A549 (cell line): ENCODE data around the gene DYNC1H1. TPM values are rescaled to one million over a fixed set of nuclear protein-coding genes. Genes with fewer than 3 reads are reported as not detected.

Source experiments
- ATAC-seq, 2 experiments: fragments of 200-7000 bp in 1 of 2; fragments of >200 bp in 1 of 2; cut with Nextera tagmentation in 1 of 2; cut with Tn5 transposase in 1 of 2; 3 replicates each; pipeline versions ENCODE4 v1.8.0 to v1.9.1; 2018 to 2020; ENCODE audit warnings: mild to moderate bottlenecking in 1 of 2, moderate library complexity in 1 of 2
- CTCF ChIA-PET: fragments of 300-600 bp; sonication (Branson Sonifier 250); formaldehyde crosslinking; extraction: SDS; loops from one replicate; lab custom pipeline; 2021; ENCODE audit warnings: antibody characterized with exemption, inconsistent platforms; lab: Yijun Ruan, JAX
- POLR2A ChIA-PET: fragments of 350-600 bp; formaldehyde crosslinking; extraction: SDS; loops from one replicate; lab custom pipeline; 2021; ENCODE audit warnings: antibody characterized with exemption, inconsistent platforms; lab: Yijun Ruan, JAX
- DNase-seq, 2 experiments: peaks; one replicate each; pipeline versions ENCODE4 v3.0.0 to v3.0.0-alpha.2; 2011 to 2016; ENCODE audit warnings: low read depth in 1 of 2, low spot score in 1 of 2
- FAIRE-seq: peaks from 2 replicates; lab custom pipeline; 2011; peaks lifted over from hg19 to GRCh38; lab: Jason Lieb, UNC
- H3K27ac ChIP-seq, 2 experiments: fragments of >200 bp; sonication (Bioruptor Twin); formaldehyde crosslinking; 3 replicates each; pipeline ENCODE4 v1.5.1; 2016 to 2017
- H3K4me1 ChIP-seq: fragments of >200 bp; sonication (Bioruptor Twin); formaldehyde crosslinking; 3 replicates; pipeline ENCODE4 v1.6.1; 2016
- H3K4me2 ChIP-seq: fragments of >200 bp; sonication (Bioruptor Twin); formaldehyde crosslinking; 3 replicates; pipeline ENCODE4 v1.6.1; 2016
- H3K4me3 ChIP-seq: fragments of >200 bp; sonication (Bioruptor Twin); formaldehyde crosslinking; 3 replicates; pipeline ENCODE4 v1.5.1; 2016
- H3K9me3 ChIP-seq: fragments of >200 bp; sonication (Bioruptor Twin); formaldehyde crosslinking; 3 replicates; pipeline ENCODE4 v1.6.1; 2016
- ATOH8 ChIP-seq: fragments of 250-450 bp; sonication (Bioruptor Pico); IDR thresholded peaks from 2 replicates; pipeline ENCODE4 v1.5.0; 2020; ENCODE audit warnings: low read depth, mild to moderate bottlenecking, moderate library complexity
- BCL3 ChIP-seq: fragments of >200 bp; sonication (Bioruptor Twin); formaldehyde crosslinking; IDR thresholded peaks from 3 replicates; pipeline ENCODE4 v1.6.1; 2016
- CHD2 ChIP-seq: fragments of 150-350 bp; IDR thresholded peaks from 2 replicates; pipeline ENCODE4 v1.6.1; 2014; ENCODE audit warnings: low read length; ENCODE audit not compliant: partially characterized antibody
- EHF ChIP-seq: fragments of 250-450 bp; sonication (Bioruptor Pico); IDR thresholded peaks from 2 replicates; pipeline ENCODE4 v1.5.0; 2020; ENCODE audit warnings: mild to moderate bottlenecking
- EHMT2 ChIP-seq: fragments of 200-600 bp; sonication (generic); IDR thresholded peaks from 2 replicates; pipeline ENCODE4 v1.6.1; 2016; ENCODE audit warnings: antibody characterized with exemption, low read depth, mild to moderate bottlenecking, moderate library complexity
- ELK1 ChIP-seq: fragments of 150-350 bp; IDR thresholded peaks from 2 replicates; pipeline ENCODE4 v1.6.1; 2014; ENCODE audit warnings: low read depth, mild to moderate bottlenecking, low read length
- FOSL2 ChIP-seq, 2 experiments: fragments of 450-650 bp in 1 of 2; fragments of >200 bp in 1 of 2; sonication (Bioruptor Twin) in 1 of 2; formaldehyde crosslinking; IDR thresholded peaks; 2 replicates each; pipeline versions ENCODE4 v1.5.0 to v1.6.1; 2016 to 2020; ENCODE audit warnings: mild to moderate bottlenecking in 1 of 2, moderate library complexity in 1 of 2
- HDAC2 ChIP-seq: fragments of 200-600 bp; sonication (generic); IDR thresholded peaks from 2 replicates; pipeline ENCODE4 v1.6.1; 2016
- HOXA7 ChIP-seq: fragments of 250-450 bp; sonication (Bioruptor Pico); IDR thresholded peaks from 2 replicates; pipeline ENCODE4 v1.5.0; 2020; ENCODE audit warnings: mild to moderate bottlenecking, moderate library complexity
- HOXB13 ChIP-seq: fragments of 250-450 bp; sonication (Bioruptor Pico); IDR thresholded peaks from 2 replicates; pipeline ENCODE4 v1.5.0; 2020; ENCODE audit warnings: low read depth, mild to moderate bottlenecking, moderate library complexity
- JUNB ChIP-seq: fragments of >200 bp; sonication (Bioruptor Twin); formaldehyde crosslinking; IDR thresholded peaks from 2 replicates; pipeline ENCODE4 v1.6.1; 2016
- KDM1A ChIP-seq: fragments of 200-600 bp; sonication (generic); IDR thresholded peaks from 2 replicates; pipeline ENCODE4 v1.6.1; 2016; ENCODE audit warnings: low read depth, mild to moderate bottlenecking
- KDM5A ChIP-seq: fragments of 200-600 bp; sonication (generic); IDR thresholded peaks from 2 replicates; pipeline ENCODE4 v1.6.1; 2016; ENCODE audit warnings: antibody characterized with exemption, mild to moderate bottlenecking
- NPAS2 ChIP-seq: fragments of 250-450 bp; sonication (Bioruptor Pico); IDR thresholded peaks from 2 replicates; pipeline ENCODE4 v1.8.0; 2022; ENCODE audit warnings: mild to moderate bottlenecking, moderate library complexity, borderline replicate concordance
- NR3C1 ChIP-seq: fragments of >200 bp; sonication (Bioruptor Twin); formaldehyde crosslinking; IDR thresholded peaks from 3 replicates; pipeline ENCODE4 v1.6.1; 2017
- POLR2A ChIP-seq: IDR thresholded peaks from 2 replicates; pipeline ENCODE4 v1.6.1; 2012; ENCODE audit warnings: mild to moderate bottlenecking, low read length
- RCOR1 ChIP-seq: fragments of 150-350 bp; IDR thresholded peaks from 2 replicates; pipeline ENCODE4 v1.6.1; 2014; ENCODE audit warnings: antibody characterized with exemption, low read length, low read depth
- TP53 ChIP-seq: fragments of 250-450 bp; sonication (Bioruptor Pico); IDR thresholded peaks from 2 replicates; pipeline ENCODE4 v1.5.0; 2021; ENCODE audit warnings: mild to moderate bottlenecking, moderate library complexity
- ZNF302 ChIP-seq: fragments of 250-450 bp; sonication (Bioruptor Pico); IDR thresholded peaks from 2 replicates; pipeline ENCODE4 v1.9.0; 2021; ENCODE audit warnings: inconsistent platforms, mild to moderate bottlenecking, moderate library complexity
- WGBS: methylation state at CpG from one replicate; pipeline ENCODE4 v1.1.6; 2017; ENCODE audit errors: missing lambda C conversion rate; 5-methylcytosine and 5-hydroxymethylcytosine counted together
- polyA plus RNA-seq, 4 experiments: library from polyadenylated mRNA; depleted of rRNA in 3 of 4; stranded (reverse); fragments of >200 nt; fragmentation: RNase III in 1 of 4; extraction: RNeasy Plus Mini Kit Qiagen cat#74134 plus additional on column Dnase treatment in 1 of 4; gene quantifications; 2 replicates in 3 of 4; 3 replicates in 1 of 4; pipeline ENCODE4 v1.2.3, GENCODE V29; 2011 to 2017
- TF ChIP-seq, protein P1 (sequence below): fragments of >200 bp; sonication (Bioruptor Twin); formaldehyde crosslinking; IDR thresholded peaks from 3 replicates; pipeline ENCODE4 v1.5.1; 2016
- TF ChIP-seq, protein P2 (sequence below): IDR thresholded peaks from 2 replicates; pipeline ENCODE4 v1.6.1; 2012

Gene DYNC1H1
- polyA plus RNA-seq, 2 of the 4 experiments (the other 2 are of a cell fraction): 177 to 187 TPM

- TF ChIP-seq, protein P1, sequence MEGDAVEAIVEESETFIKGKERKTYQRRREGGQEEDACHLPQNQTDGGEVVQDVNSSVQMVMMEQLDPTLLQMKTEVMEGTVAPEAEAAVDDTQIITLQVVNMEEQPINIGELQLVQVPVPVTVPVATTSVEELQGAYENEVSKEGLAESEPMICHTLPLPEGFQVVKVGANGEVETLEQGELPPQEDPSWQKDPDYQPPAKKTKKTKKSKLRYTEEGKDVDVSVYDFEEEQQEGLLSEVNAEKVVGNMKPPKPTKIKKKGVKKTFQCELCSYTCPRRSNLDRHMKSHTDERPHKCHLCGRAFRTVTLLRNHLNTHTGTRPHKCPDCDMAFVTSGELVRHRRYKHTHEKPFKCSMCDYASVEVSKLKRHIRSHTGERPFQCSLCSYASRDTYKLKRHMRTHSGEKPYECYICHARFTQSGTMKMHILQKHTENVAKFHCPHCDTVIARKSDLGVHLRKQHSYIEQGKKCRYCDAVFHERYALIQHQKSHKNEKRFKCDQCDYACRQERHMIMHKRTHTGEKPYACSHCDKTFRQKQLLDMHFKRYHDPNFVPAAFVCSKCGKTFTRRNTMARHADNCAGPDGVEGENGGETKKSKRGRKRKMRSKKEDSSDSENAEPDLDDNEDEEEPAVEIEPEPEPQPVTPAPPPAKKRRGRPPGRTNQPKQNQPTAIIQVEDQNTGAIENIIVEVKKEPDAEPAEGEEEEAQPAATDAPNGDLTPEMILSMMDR: no peak
Measured at GRCh38 chr14:102089621-102090343, 125.4 kb downstream of the DYNC1H1 start (continued).

- Histone ChIP-seq H3K4me3 (no peak overlapping the region), H3K4me1 (peaks cover 13% of the 10 kb centered on the region), H3K4me2 (no peak overlapping the region), H3K9me3 (no peaks in the 10 kb centered on the region), H3K27ac (no peak overlapping the region)
- TF ChIP-seq FOSL2 (IDR thresholded peaks at IDR 0.05) (no peak), FOSL2 (CRISPR knock-in tag; IDR thresholded peaks at IDR 0.05) (no peak), ATOH8 (CRISPR knock-in tag) (no peak), EHF (CRISPR knock-in tag) (no peak), NPAS2 (CRISPR knock-in tag) (no peak), RCOR1 (no peak), KDM1A (no peak), ELK1 (no peak), KDM5A (no peak), ZNF302 (CRISPR knock-in tag) (no peak), POLR2A (no peak), EHMT2 (no peak), TP53 (no peak), HDAC2 (no peak), BCL3 (no peak), HOXA7 (no peak), JUNB (no peak), HOXB13 (CRISPR knock-in tag) (no peak), NR3C1 (no peak), CHD2 (no peak)
- TF ChIP-seq, protein P2, sequence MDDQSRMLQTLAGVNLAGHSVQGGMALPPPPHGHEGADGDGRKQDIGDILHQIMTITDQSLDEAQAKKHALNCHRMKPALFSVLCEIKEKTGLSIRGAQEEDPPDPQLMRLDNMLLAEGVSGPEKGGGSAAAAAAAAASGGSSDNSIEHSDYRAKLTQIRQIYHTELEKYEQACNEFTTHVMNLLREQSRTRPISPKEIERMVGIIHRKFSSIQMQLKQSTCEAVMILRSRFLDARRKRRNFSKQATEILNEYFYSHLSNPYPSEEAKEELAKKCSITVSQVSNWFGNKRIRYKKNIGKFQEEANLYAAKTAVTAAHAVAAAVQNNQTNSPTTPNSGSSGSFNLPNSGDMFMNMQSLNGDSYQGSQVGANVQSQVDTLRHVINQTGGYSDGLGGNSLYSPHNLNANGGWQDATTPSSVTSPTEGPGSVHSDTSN: no peak
- FAIRE-seq (no peak), ATAC-seq (no peak), DNase-seq (no peak)
- WGBS: 94% methylated on average over 3 of the region's 3 CpGs
- ChIA-PET CTCF (interaction anchor here (0.7 to 3.7 kb wide), 9 partner anchors 9 to 384 kb away, joined by 3 to 29 read pairs (median 4); no protein-coding TSS in a partner anchor), POLR2A (no interaction called here)
Measured at GRCh38 chr14:102090713-102091112, 126.3 kb downstream of the DYNC1H1 start.
